AG10803 (cell line): ENCODE measurements around the gene NRG3.
A peak's percentile ranks its signal among the peaks of the same experiment; 100 is the strongest.

Experiments used
- DNase-seq: peaks from one replicate; pipeline ENCODE4 v3.0.0; 2010; ENCODE audit warnings: low read depth
- H3K4me3 ChIP-seq: 2 replicates; pipeline ENCODE4 v1.5.1; 2011; ENCODE audit warnings: mild to moderate bottlenecking, low read length, control low read depth
- TF ChIP-seq, protein P1 (sequence below): conservative IDR thresholded peaks from 2 replicates; pipeline ENCODE4 v1.5.1; 2011; ENCODE audit warnings: mild to moderate bottlenecking, low read length, control low read depth, inconsistent platforms

NRG3 gene

DNA sequence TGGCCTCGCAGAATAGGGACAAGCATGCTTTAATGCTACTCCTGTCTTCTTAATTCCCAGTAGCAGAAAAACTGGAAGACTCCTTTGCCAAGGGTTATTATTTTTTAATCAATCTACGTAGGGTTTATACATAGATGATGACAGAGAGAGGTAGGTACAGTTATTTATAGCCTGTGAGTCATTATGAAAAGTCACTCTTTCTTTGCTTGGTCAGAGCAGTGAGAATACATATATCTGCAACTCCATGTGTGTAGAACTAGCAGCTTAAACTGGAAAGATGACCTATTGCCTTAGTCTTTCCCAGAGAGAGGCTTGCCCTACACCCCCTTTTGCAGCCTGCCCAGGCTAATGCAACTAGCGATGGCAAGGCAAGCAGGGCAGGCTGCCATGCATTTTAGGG lies 1050.6 kb downstream of the NRG3 start:
- H3K4me3 ChIP-seq = no peak overlapping the region
- DNase-seq = no peak
- TF ChIP-seq, protein P1, sequence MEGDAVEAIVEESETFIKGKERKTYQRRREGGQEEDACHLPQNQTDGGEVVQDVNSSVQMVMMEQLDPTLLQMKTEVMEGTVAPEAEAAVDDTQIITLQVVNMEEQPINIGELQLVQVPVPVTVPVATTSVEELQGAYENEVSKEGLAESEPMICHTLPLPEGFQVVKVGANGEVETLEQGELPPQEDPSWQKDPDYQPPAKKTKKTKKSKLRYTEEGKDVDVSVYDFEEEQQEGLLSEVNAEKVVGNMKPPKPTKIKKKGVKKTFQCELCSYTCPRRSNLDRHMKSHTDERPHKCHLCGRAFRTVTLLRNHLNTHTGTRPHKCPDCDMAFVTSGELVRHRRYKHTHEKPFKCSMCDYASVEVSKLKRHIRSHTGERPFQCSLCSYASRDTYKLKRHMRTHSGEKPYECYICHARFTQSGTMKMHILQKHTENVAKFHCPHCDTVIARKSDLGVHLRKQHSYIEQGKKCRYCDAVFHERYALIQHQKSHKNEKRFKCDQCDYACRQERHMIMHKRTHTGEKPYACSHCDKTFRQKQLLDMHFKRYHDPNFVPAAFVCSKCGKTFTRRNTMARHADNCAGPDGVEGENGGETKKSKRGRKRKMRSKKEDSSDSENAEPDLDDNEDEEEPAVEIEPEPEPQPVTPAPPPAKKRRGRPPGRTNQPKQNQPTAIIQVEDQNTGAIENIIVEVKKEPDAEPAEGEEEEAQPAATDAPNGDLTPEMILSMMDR = no peak

DNA sequence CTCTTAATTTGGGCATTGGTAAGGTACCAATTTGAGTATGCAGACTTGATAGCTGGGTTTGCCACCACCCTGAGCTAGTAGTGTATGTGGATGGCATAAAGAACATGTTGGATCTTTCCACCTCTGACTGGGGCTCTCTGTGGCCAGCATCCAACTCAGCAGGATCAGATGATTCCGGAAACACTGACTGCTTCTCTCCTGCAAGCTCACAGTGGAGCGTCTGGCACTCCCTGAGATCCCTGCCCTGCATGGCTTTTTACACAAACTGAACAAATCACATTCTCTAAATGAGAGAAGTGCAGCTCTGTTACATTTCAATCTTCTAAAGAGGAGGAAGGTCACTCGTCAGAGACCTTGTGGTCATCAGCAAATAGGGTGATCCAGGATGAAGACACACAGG lies 1057.5 kb downstream of the NRG3 start:
- TF ChIP-seq, protein P1 = no peak

DNA sequence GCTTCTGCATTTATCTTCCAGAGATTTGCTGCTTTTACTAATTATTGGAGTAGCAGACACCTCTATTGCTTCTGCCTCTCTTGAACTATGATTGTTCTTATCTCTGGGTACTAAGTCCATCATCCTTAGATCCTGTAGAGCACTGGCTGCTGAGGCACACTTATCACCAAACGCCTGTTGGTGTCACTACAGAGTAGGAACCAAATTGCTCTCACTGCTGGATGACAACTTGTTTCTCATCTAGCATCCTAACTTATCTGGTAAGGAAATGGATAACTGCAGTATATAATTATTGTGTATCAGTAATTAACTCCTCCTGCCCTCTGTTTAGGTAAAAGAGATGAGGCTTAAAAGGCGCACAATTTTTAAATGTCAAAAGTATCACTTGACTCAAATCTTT lies 1059.4 kb downstream of the NRG3 start:
- TF ChIP-seq, protein P1 = peak; percentile 18; the same call in 1 of the 2 replicates
- no peak overlapping the region for H3K4me3 ChIP-seq
- no peak for DNase-seq

More for the DNA sequence above, 1057.5 kb downstream of the NRG3 start:
- no peak for DNase-seq
- H3K4me3 ChIP-seq = no peak overlapping the region

DNA sequence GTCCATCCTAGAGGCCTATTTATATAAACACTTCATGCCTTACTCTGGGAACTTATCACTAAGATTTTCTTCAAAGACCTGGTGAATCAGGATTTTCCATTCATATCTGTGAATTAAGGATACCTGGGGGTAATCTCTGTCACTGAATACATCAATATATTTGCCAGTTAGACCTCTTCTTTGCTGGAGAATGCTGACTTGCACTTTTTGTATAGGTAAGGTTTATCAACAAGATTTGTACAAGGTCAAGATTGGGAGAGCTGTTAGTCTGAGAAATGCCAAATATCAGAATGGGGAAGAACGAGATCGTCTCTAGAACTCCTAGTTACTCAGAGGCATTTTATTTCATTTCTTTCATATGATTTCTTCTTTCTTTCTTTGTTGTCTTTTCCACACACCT lies 1060.0 kb downstream of the NRG3 start:
- H3K4me3 ChIP-seq = no peak overlapping the region
- TF ChIP-seq, protein P1 = no peak
- DNase-seq = no peak

DNA sequence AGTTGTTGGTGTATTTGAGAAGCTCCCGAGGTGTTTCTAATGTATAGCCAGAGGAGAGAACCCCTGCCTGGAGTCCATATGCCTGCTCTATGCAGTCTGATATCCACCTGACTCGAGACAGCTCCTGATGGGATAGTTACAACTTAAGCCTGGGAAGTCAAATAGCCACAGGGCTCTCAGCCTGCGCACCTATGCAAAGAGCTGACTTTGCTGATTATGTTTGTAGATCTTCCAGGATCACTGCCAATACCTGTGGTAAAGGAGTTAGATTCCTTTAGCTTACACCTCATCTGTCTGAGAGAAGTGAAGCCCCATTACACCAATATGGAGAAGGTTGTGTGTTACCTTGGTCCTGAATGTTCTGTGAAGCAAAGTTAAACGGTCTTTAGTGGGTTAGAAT lies 1063.3 kb downstream of the NRG3 start:
- no peak overlapping the region for H3K4me3 ChIP-seq
- TF ChIP-seq, protein P1 = no peak
- no peak for DNase-seq

DNA sequence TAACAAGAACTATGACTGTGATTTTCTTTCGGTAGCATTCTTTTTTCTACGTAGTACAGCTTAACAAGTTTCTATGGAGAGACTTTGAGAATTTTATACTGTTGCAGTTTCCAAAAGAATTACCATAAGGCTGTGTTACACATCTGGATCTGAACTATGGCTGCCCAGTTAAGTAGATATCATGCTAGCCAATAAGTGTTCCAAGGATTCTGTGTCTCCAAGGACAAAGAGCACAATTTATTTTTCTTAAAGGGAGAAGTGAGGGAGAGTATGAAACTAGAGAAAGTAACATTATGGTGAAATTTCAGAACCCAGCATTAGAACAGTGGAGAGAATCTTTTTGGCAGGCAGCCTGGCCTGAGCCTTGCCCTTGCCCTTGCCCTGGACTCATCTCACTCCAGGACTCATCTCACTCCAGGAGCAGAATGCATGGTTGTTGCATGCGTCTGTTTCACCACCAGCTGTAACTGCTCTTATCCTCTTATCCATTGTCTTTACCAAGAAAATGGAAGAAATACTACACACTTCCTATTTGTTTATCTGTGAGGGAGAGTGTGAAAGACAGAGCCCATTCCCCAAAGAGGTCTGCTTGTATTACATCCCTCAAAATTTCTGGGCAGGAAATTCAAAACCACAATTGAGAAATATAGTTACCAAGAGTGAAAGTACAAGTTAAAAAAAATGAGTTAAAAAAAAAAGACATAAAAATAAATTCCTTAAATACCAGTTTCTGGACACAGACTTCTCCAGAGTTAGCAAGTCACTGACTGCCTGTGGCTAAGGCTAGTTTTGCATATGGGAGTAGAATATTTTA lies 1067.5 kb downstream of the NRG3 start:
- TF ChIP-seq, protein P1 = no peak
- DNase-seq = peak; percentile 76

DNA sequence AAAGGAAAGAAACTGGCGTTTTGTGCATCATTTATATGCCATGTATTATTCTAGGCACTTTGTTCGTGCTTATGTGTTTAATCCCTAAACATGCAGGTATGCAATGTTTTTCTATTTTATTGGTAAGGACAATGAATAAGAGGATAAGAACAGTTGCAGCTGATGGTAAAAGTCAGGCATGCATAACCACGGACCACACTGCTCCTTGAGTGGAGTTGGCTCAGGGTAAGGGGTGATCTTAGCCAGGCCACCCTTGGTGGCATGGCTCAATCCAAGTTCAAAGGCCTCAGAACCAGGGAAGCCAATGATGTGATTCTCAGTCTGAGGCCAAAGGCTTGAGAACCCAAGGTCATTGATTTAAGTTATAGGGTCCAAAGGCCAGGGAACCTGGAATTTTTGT lies 1068.1 kb downstream of the NRG3 start:
- DNase-seq = peak; percentile 16
- TF ChIP-seq, protein P1 = no peak
- no peak overlapping the region for H3K4me3 ChIP-seq

More for the DNA sequence above, 1067.5 kb downstream of the NRG3 start:
- no peak overlapping the region for H3K4me3 ChIP-seq
